Stimulated activated CD4-positive, alpha-beta T cell treated with anti-CD3 and anti-CD28 coated beads, Interleukin-1b, Interleukin-23, amount 100 ng/mL, for 4 hours (primary cell): Measurements from ENCODE around the gene SERTM2.

Source experiments
- DNase-seq, 2 donors: peaks; one replicate each; pipeline ENCODE4 v3.0.0-alpha.2; 2020; ENCODE audit warnings: low read depth in 2 of 2

Gene SERTM2

GRCh38 chrX:111560801-111561200 is 49.4 kb downstream of the SERTM2 start:
- DNase-seq = no peak

GRCh38 chrX:111561851-111562250 is 50.4 kb downstream of the SERTM2 start:
- DNase-seq = no peak

- no peak for DNase-seq
Observed at GRCh38 chrX:111567542-111568255, 56.3 kb downstream of the SERTM2 start.

- no peak for DNase-seq
Observed at GRCh38 chrX:111568354-111568753, 56.9 kb downstream of the SERTM2 start.

- no peak for DNase-seq
Observed at GRCh38 chrX:111568817-111569216, 57.4 kb downstream of the SERTM2 start.
